ENCODE data around the gene VSNL1.
"Not testable (repeated sequence)": the region's sequence is repeated elsewhere in the genome, so short reads cannot be mapped to it uniquely, and the experiment has no call there.

The VSNL1 gene

DNA sequence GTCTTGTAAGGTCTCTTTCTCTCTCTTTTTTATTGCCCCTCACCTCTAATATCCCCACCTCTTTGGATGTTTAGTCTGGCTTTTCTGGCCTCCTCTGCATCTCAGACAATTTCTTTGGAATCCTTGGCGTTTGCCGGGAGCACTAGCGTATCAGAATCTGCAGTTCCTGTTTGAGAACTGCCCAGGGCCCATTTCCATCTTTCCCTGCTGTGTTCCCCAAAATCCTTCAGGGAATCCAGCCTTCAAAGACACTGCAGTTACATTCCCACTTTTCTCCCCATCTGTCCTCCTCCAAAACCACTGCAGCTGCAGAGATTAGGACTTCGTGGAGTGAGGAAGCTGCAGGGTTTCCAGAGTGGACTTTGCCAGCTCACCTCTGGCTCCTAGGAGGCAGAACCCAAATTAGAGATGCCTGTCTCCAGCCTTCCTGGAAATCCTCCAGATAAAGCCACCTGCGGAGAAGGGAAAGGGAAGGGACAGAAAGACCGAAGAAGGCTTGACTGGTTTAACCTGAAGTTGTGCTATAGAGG, 2.7 kb downstream of the VSNL1 start:
- no peak for DNase-seq

GRCh38 chr2:17543848-17544247, 3.4 kb downstream of the VSNL1 start:
- no peak for DNase-seq

DNA sequence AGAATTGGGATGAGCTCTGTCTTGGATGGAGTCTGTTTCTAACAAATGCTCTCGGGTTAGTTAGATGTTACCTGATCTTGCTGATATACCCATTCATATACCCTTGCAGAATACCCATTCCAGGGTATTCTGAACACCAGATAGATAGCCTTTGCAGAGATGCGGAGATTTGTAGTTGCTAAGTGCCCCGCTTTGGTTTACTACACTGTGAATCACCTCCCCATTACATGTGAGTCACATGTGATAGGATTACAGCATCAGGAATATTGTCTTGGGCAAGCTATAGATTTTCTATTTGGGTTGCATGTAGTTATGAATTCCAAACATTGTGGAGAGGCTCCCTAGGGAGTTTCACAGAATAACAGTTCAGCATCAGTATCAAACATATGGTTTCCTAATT, 3.8 kb downstream of the VSNL1 start:
- DNase-seq = no peak

GRCh38 chr2:17545680-17546613, 5.5 kb downstream of the VSNL1 start:
- no peak for DNase-seq

DNA sequence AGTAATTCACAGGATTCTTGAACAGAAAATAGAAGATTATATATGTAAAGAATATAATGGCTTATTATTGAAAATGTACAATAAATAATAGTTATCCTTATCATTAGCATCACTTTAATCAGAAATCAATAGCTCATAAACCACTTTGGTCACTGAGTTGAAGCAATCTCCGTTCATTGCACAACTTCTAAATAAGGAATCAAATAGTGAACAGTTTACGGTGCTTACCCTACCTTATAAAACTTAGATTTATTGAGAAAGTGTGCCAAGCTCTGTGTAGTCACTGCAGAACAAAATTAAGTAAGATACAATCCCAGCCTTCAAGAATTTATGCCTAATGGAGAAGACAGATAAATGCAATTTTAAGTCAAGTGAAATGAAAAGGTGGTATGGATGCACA, 6.7 kb downstream of the VSNL1 start:
- no peak for DNase-seq

DNA sequence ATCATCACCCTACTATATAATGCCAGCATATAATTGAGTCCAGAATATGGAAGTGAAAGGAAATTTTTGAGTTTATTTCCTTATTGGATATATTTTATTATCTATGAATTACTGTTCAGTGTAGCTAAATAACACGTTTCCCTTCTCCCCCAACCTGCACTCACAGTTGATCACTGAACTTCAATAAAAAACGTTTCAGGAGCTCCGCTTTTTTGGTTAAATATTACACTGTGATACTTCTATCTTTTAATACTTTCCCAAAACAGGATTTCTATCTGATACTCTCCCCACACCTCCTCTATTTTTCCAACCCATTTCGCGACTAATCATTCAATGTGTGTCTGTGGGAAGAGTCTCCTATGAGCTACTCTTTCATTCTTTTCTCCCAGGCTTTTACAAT, 7.2 kb downstream of the VSNL1 start:
- no peak for DNase-seq

- DNase-seq = no peak
Observed at GRCh38 chr2:17550907-17551306, 10.4 kb downstream of the VSNL1 start.

GRCh38 chr2:17555150-17555549, 14.7 kb downstream of the VSNL1 start:
- DNase-seq = no peak

DNA sequence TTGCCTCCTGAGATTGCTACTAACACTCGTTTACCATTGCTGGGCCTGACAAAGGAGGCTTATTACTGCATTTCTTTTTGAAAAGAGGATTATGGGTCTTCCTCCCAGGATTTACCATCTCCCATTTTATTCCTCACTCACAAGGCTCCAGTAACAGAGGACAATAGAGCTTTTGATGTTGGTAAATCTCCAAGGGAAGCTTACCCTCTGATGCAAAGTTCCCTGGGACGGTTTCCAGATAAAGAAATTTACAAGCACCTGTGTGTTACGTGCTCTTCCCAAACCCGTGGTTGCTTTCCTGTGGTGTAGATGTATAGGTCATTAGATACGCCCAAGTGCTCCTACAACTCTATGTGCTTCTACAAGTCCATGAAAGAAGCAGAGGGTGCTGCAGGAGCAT, 17.1 kb downstream of the VSNL1 start:
- DNase-seq = no peak

GRCh38 chr2:17558053-17558452, 17.6 kb downstream of the VSNL1 start:
- DNase-seq = no peak

DNA sequence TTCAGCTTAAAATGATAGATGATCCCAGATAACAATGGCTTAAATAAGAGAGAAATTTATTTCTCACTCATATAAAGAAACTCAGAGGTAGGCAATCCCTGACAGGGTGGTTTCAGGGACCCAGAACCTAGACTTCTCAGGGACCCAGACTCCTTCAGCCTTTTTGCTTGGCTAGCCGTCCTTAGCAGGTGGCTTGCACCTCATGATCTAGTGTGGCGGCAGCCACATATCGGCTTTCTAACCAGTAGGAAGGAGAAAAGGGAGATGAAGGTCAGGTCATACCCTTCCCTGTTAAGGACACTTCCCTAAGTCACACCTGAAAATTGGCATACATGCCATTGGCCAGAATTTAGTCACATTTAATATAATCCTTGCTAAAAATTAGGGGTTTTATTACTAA, 18.4 kb downstream of the VSNL1 start:
- DNase-seq = no peak

GRCh38 chr2:17565726-17566125, 25.2 kb downstream of the VSNL1 start:
- not testable (repeated sequence) for DNase-seq

GRCh38 chr2:17571681-17572080, 31.2 kb downstream of the VSNL1 start:
- no peak for DNase-seq

DNA sequence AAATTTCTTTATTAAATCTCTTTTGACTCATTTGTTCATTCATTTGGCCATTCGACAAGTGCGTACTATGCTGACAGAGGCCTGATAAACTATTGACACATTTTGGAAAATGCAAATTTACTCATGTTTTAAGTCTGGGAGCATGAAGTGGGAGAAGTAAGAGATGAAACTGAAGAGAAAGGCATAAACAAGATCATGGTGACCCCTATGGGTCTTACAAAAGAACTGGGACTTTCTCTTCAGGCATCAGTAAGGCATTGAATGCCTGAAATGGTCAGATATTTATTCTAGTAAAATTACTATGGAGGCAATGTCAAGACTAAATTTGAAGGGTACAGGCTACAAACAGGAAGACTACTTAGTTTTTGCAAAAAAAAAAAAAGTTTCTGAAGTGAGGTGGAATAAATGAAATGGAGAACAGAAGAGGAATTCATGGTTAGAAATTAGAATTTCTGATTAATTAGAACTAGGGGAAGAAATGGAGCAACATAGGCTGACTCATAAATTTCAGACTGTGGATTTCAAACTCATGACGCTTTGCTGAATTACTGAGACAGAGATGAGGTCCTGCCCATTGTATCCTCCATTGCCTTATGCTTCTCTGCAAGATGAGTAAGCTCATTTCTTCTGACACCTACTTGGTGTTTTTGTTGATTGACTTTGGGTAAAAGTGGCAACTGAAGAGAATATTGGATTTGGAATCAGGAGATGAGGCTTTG, 32.7 kb downstream of the VSNL1 start:
- DNase-seq = no peak

GRCh38 chr2:17573804-17574175, 33.3 kb downstream of the VSNL1 start:
- DNase-seq = no peak

DNA sequence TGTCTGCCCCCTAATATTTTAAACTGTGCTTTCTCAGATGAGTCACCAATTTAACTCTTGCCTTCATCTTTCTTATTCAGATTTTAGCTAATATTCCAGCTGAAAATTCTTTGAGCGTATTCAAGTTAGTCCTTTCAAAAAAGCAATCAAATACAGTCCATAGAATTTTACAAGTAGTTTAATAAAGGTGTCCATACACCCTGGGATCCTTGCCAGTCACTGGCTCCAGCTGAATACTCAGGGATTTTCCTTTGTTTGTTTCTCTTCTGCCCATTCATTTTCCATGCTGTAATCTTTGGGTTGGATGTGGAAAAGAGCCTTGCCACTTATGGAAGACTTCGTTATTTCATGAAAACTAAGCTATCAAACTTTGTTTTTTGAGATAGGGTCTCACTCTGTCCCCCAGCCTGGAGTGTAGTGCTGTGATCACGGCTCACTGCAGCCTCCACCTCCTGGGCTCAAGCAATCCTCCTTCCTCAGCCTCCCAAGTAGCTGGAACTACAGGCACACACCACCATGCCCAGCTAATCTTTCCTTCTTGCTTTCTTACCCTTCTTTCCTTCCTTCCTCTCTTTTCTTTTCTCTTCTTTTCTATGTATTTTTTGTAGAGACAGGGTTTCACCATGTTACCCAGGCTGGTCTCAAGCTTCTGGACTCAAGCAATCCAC, 34.0 kb downstream of the VSNL1 start:
- no peak for DNase-seq

DNA sequence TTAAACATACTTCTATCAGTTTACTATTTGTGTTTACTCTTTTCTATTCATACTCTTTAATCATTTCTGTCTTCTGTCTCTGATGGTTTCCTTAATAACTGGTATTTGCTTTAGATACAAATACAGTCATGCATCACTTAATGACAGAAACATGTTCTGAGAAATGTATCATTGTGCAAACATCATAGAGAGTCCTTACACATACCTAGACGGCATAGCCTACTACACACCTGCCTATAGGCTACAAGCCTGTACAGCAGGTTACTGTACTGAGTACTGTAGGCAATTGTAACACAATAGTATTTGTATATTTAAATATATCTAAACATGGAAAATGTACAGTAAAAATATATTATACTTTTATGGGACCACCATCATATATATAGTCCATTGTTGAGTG, 36.3 kb downstream of the VSNL1 start:
- no peak for DNase-seq

- no peak for DNase-seq
Observed at GRCh38 chr2:17578466-17578928, 38.0 kb downstream of the VSNL1 start.

GRCh38 chr2:17579605-17580318, 39.3 kb downstream of the VSNL1 start:
- DNase-seq = no peak

DNA sequence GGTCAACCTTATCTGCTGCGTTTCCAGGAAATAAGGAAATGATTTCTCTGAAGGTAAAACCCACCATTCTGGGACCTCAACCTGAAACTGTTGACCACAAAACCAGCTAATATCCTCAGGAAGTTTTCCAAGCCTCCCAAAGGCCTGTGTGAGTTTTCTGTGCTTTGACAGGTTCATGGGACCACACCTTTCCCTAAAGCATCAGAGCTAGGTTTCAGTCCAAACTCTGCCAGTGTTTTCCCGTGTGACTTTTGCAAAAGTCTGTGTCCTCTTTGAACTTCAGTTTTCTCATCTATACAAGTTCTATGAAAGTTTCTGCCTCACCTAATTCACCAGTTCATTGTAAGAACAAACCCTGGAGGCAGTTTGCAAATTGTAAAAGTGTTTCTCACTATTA, 39.8 kb downstream of the VSNL1 start:
- no peak for DNase-seq

DNA sequence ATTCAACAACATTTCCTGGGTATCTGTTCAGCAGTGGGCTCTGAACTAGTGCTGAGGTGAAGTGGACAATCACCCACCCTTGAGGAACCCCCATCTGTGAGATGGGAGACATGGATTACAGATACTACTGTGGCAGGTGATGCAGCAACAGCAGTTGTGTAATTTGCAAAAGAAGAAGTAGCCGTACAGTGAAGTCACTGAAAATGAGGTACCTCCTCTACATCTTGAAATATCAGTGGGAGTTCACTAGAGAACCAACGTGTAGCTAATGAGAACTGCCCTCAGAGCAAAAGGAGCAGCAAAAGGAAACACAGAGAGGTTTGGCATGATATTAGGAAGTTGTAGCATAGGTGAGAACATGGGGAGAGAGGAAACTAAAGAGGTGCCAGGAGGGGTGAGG, 41.3 kb downstream of the VSNL1 start:
- no peak for DNase-seq

DNA sequence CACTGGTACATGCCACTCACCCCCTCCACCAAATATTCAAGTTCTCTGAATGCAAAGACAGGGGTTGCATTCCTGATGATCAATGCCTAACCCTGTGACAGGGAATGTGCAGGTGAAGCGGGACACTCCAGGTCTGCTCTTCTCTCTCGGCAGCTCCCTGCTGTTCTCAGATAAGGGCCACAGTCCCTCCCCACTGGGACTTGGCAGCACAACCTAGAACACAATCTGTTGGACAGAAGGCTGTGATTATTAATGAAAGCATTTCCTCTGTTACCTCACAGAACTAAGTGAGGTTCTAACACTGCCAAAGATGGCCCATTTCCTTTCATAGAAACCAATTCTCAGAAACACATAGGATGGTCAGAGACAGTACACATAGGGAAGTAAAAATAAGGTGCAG, 42.7 kb downstream of the VSNL1 start:
- DNase-seq = no peak

DNA sequence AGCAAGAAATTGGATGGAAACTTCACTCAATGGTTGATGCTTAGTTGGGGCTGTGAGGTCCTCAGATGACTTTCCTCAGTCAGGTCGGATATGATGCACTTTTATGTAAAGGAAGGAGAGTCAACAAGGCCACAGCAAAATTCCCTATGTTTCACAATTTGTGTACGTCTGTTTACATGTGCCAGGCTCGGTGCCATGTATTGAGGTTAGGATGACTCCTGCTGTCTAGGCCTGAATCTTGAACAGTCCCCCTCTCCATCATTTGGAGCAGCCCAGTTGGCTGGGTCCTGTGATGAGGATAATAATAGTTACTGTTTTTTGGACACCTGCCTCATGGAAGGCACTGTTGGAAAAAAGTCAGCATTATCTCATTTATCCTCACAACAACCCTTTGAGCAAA, 43.1 kb downstream of the VSNL1 start:
- no peak for DNase-seq

All from right hindlimb (tissue), 1 donor.